T-helper 17 cell (primary cell): Measurements from ENCODE around the gene ADIPOR2. TPM values are rescaled to one million over a fixed set of nuclear protein-coding genes. Genes with fewer than 3 reads are reported as not detected.
"Not testable (repeated sequence)": the region's sequence is repeated elsewhere in the genome, so short reads cannot be mapped to it uniquely, and the experiment has no call there.

ENCODE experiments used
- ATAC-seq: fragments of 150-1000 bp; cut with Tn5 transposase; 2 replicates; pipeline ENCODE4 v1.10.0; 2021; ENCODE audit warnings: mild to moderate bottlenecking, moderate library complexity
- DNase-seq, 3 donors: peaks; one replicate each; pipeline versions ENCODE4 v3.0.0 to v3.0.0-alpha.2; 2020 to 2021
- H3K9me3 ChIP-seq: one replicate; pipeline ENCODE4 v1.7.0; 2013; ENCODE audit warnings: low read length, mild to moderate bottlenecking; ENCODE audit not compliant: control insufficient read depth, poor library complexity, severe bottlenecking
- H3K27ac Mint-ChIP-seq: one replicate; pipeline ENCODE4 v1.8.0; 2022; ENCODE audit warnings: mild to moderate bottlenecking, moderate library complexity, mixed read lengths
- H3K27me3 Mint-ChIP-seq: one replicate; pipeline ENCODE4 v1.8.0; 2022; ENCODE audit warnings: mixed read lengths
- H3K36me3 Mint-ChIP-seq: one replicate; pipeline ENCODE4 v1.8.0; 2022; ENCODE audit warnings: low read depth, mixed read lengths
- H3K4me1 Mint-ChIP-seq: one replicate; pipeline ENCODE4 v1.8.0; 2022; ENCODE audit warnings: mild to moderate bottlenecking, mixed read lengths
- H3K4me3 Mint-ChIP-seq: one replicate; pipeline ENCODE4 v1.8.0; 2022; ENCODE audit warnings: mild to moderate bottlenecking, moderate library complexity, mixed read lengths
- total RNA-seq, 4 donors: library from RNA in 2 of 4; stranded (reverse) in 2 of 4; gene quantifications; one replicate each; pipeline ENCODE4 v1.2.3 and lab custom pipeline; 2022 to 2026

Gene ADIPOR2
- total RNA-seq, 2 donors from 2014 or later, result 17.1 to 23.5 TPM

- no peaks in the 10 kb centered on the region for H3K27me3 Mint-ChIP-seq
- no peaks in the 10 kb centered on the region for H3K36me3 Mint-ChIP-seq
- H3K9me3 ChIP-seq, result no peaks in the 10 kb centered on the region
- peaks cover 31% of the 10 kb centered on the region for H3K4me1 Mint-ChIP-seq
- H3K27ac Mint-ChIP-seq, result peak overlapping the region; percentile 54
- no peak overlapping the region for H3K4me3 Mint-ChIP-seq
- ATAC-seq, result no peak
- no peak for DNase-seq
These were observed 11.8 kb downstream of the ADIPOR2 start for GRCh38 chr12:1702713-1703112.

GRCh38 chr12:1703771-1704722 lies 13.2 kb downstream of the ADIPOR2 start:
- H3K4me1 Mint-ChIP-seq, result peaks cover 26% of the 10 kb centered on the region
- no peak overlapping the region for H3K4me3 Mint-ChIP-seq
- no peaks in the 10 kb centered on the region for H3K27me3 Mint-ChIP-seq
- no peaks in the 10 kb centered on the region for H3K36me3 Mint-ChIP-seq
- DNase-seq, result no peak
- no peaks in the 10 kb centered on the region for H3K9me3 ChIP-seq
- no peak overlapping the region for H3K27ac Mint-ChIP-seq
- ATAC-seq, result no peak

GRCh38 chr12:1705774-1706631 lies 15.1 kb downstream of the ADIPOR2 start:
- DNase-seq (no peak), ATAC-seq (no peak)
- Mint-ChIP-seq H3K27ac (no peak overlapping the region), H3K4me3 (no peak overlapping the region), H3K27me3 (no peaks in the 10 kb centered on the region), H3K36me3 (no peaks in the 10 kb centered on the region), H3K4me1 (peaks cover 26% of the 10 kb centered on the region)
- no peaks in the 10 kb centered on the region for H3K9me3 ChIP-seq

- Mint-ChIP-seq H3K27ac (no peak overlapping the region), H3K27me3 (no peaks in the 10 kb centered on the region), H3K36me3 (no peaks in the 10 kb centered on the region), H3K4me1 (peaks cover 32% of the 10 kb centered on the region), H3K4me3 (no peak overlapping the region)
- no peaks in the 10 kb centered on the region for H3K9me3 ChIP-seq
- no peak for ATAC-seq
- DNase-seq, result no peak
These were observed 15.7 kb downstream of the ADIPOR2 start for GRCh38 chr12:1706632-1706980.

- H3K27ac Mint-ChIP-seq, result no peak overlapping the region
- no peak for DNase-seq
- H3K9me3 ChIP-seq, result no peaks in the 10 kb centered on the region
- H3K4me3 Mint-ChIP-seq, result no peak overlapping the region
- ATAC-seq, result no peak
- no peaks in the 10 kb centered on the region for H3K36me3 Mint-ChIP-seq
- peaks cover 36% of the 10 kb centered on the region for H3K4me1 Mint-ChIP-seq
- H3K27me3 Mint-ChIP-seq, result no peaks in the 10 kb centered on the region
These were observed 16.2 kb downstream of the ADIPOR2 start for GRCh38 chr12:1707051-1707450.

- not testable (repeated sequence) for H3K27me3 Mint-ChIP-seq, H3K36me3 Mint-ChIP-seq, H3K27ac Mint-ChIP-seq, DNase-seq, H3K9me3 ChIP-seq, H3K4me3 Mint-ChIP-seq, ATAC-seq
- peaks cover 35% of the 10 kb centered on the region for H3K4me1 Mint-ChIP-seq
These were observed 19.1 kb downstream of the ADIPOR2 start for GRCh38 chr12:1709968-1710367.

GRCh38 chr12:1710870-1711269 lies 20.0 kb downstream of the ADIPOR2 start:
- H3K4me3 Mint-ChIP-seq, DNase-seq, ATAC-seq, H3K27ac Mint-ChIP-seq, H3K9me3 ChIP-seq, H3K36me3 Mint-ChIP-seq, H3K27me3 Mint-ChIP-seq: not testable (repeated sequence)
- peaks cover 32% of the 10 kb centered on the region for H3K4me1 Mint-ChIP-seq

GRCh38 chr12:1711536-1712211 lies 20.8 kb downstream of the ADIPOR2 start:
- peaks cover 31% of the 10 kb centered on the region for H3K4me1 Mint-ChIP-seq
- not testable (repeated sequence) for H3K27me3 Mint-ChIP-seq, H3K36me3 Mint-ChIP-seq, H3K4me3 Mint-ChIP-seq, H3K9me3 ChIP-seq, H3K27ac Mint-ChIP-seq, ATAC-seq, DNase-seq

- not testable (repeated sequence) for H3K9me3 ChIP-seq, H3K36me3 Mint-ChIP-seq, ATAC-seq, H3K27ac Mint-ChIP-seq, H3K27me3 Mint-ChIP-seq, H3K4me3 Mint-ChIP-seq, DNase-seq
- peaks cover 26% of the 10 kb centered on the region for H3K4me1 Mint-ChIP-seq
These were observed 21.4 kb downstream of the ADIPOR2 start for GRCh38 chr12:1712305-1712704.

GRCh38 chr12:1712852-1713251 lies 22.0 kb downstream of the ADIPOR2 start:
- H3K36me3 Mint-ChIP-seq, H3K27me3 Mint-ChIP-seq, H3K4me3 Mint-ChIP-seq, DNase-seq, H3K9me3 ChIP-seq, ATAC-seq, H3K27ac Mint-ChIP-seq: not testable (repeated sequence)
- H3K4me1 Mint-ChIP-seq, result peaks cover 26% of the 10 kb centered on the region

GRCh38 chr12:1713783-1714348 lies 23.0 kb downstream of the ADIPOR2 start:
- not testable (repeated sequence) for H3K27ac Mint-ChIP-seq, H3K4me3 Mint-ChIP-seq, H3K9me3 ChIP-seq, DNase-seq, H3K27me3 Mint-ChIP-seq, H3K36me3 Mint-ChIP-seq, ATAC-seq
- peaks cover 25% of the 10 kb centered on the region for H3K4me1 Mint-ChIP-seq

- Mint-ChIP-seq H3K27ac (peak overlapping the region; percentile 4), H3K4me1 (peaks cover 31% of the 10 kb centered on the region)
- H3K27me3 Mint-ChIP-seq, H3K4me3 Mint-ChIP-seq, H3K36me3 Mint-ChIP-seq, ATAC-seq, DNase-seq, H3K9me3 ChIP-seq: not testable (repeated sequence)
These were observed 24.6 kb downstream of the ADIPOR2 start for GRCh38 chr12:1715459-1715858.
